Cerebellar nuclear complex (tissue), 1 donor: ENCODE results near the gene FAM20C.
"Not testable (repeated sequence)": the region's sequence is repeated elsewhere in the genome, so short reads cannot be mapped to it uniquely, and the experiment has no call there.

Experiments
- DNase-seq, 2 experiments: peaks; one replicate each; lab custom pipeline; 2025; lab: John Stamatoyannopoulos, UW

The FAM20C gene

GRCh38 chr7:243580-243978 is 51.2 kb downstream of the FAM20C start:
- DNase-seq, result not testable (repeated sequence)

- DNase-seq, result no peak
Measured at GRCh38 chr7:244974-245373, 52.6 kb downstream of the FAM20C start.

- DNase-seq, result no peak
Measured at GRCh38 chr7:245574-246295, 53.4 kb downstream of the FAM20C start.

GRCh38 chr7:246451-246850 is 54.1 kb downstream of the FAM20C start:
- DNase-seq, result no peak

- DNase-seq, result no peak
Measured at GRCh38 chr7:247181-247580, 54.8 kb downstream of the FAM20C start.

- no peak for DNase-seq
Measured at GRCh38 chr7:247636-248035, 55.3 kb downstream of the FAM20C start.

- DNase-seq, result no peak
Measured at GRCh38 chr7:248732-249435, 56.5 kb downstream of the FAM20C start.

- no peak for DNase-seq
Measured at GRCh38 chr7:249989-250388, 57.6 kb downstream of the FAM20C start.

- no peak for DNase-seq
Measured at GRCh38 chr7:250523-250922, 58.2 kb downstream of the FAM20C start.

- no peak for DNase-seq
Measured at GRCh38 chr7:251005-251404, 58.6 kb downstream of the FAM20C start.

GRCh38 chr7:251446-252175 is 59.2 kb downstream of the FAM20C start:
- no peak for DNase-seq

GRCh38 chr7:252216-252965 is 60.0 kb downstream of the FAM20C start:
- DNase-seq, result no peak

GRCh38 chr7:252981-253380 is 60.6 kb downstream of the FAM20C start:
- no peak for DNase-seq

GRCh38 chr7:253581-254336 is 61.4 kb downstream of the FAM20C start:
- no peak for DNase-seq

- no peak for DNase-seq
Measured at GRCh38 chr7:254337-255037, 62.1 kb downstream of the FAM20C start.

GRCh38 chr7:255038-255435 is 62.7 kb downstream of the FAM20C start:
- no peak for DNase-seq

GRCh38 chr7:255721-256361 is 63.5 kb downstream of the FAM20C start:
- DNase-seq, result no peak

GRCh38 chr7:256461-256940 is 64.1 kb downstream of the FAM20C start:
- no peak for DNase-seq

GRCh38 chr7:256981-257646 is 64.7 kb downstream of the FAM20C start:
- no peak for DNase-seq

GRCh38 chr7:257647-257992 is 65.2 kb downstream of the FAM20C start:
- no peak for DNase-seq
